ENCODE results near the gene ITFG2.

Gene ITFG2

DNA sequence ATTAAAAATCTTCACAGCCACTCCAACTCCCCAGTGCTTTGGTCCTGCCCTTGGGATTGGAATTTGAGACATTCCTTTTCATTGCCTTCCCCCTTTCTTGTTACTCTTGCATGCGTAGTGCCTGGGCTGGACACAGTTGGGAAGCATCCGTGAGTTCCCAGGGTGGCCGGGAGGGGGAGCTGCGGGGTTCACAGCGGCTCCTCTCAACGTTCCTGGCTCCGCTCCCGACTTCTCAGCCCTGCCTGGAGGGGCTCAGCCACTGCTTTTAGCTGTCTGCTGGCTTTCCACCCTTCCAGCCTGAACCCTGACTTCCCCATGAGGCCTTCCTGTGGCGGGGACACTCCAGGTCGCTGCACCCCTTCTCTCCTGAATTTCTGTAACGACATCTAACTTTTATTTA is 41.2 kb downstream of the ITFG2 start:
- peak; percentile 93 for TF ChIP-seq CTCF (IDR thresholded peaks at IDR 0.05)

DNA sequence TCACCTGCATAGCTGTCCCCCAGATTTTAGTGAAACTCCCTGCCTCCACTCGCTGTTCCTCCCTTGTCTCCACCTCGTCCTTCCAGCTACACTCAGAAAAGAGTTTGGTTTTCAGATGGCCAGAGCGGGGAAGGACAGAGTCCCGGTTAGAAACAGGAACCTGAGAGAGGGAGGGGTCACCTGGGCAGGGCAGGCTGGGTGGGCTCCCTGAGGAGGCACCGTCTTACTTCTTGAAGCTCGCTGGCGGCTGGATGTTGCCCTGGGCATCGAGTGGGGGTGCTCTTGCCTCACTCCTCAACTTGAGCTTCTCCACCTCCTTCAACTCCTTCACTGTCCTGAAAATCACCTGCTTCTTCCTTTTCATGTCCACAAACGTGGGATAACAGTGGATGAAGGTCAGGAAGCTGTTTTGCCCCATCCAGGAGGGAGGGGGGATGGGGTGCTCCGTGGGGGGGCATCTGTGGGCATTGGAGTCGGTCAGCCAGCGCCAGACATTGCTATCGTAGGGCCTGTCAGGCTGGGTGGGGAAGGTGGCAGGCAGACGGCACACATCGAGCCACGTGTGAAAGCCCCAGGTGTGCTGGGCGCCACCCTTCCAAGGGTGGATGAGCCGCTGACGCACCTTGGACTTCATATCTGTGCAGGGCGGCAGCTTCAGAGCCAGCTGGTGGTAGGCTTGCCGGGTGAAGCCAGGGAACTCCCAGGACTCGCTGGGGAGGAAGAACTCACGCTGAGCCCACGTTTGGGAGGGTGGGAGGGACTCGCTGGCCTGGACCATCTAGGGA is 42.4 kb downstream of the ITFG2 start:
- TF ChIP-seq CTCF (IDR thresholded peaks at IDR 0.05), result no peak

GRCh38 chr12:2855546-2855945 is 43.1 kb downstream of the ITFG2 start:
- TF ChIP-seq CTCF (IDR thresholded peaks at IDR 0.05), result no peak

DNA sequence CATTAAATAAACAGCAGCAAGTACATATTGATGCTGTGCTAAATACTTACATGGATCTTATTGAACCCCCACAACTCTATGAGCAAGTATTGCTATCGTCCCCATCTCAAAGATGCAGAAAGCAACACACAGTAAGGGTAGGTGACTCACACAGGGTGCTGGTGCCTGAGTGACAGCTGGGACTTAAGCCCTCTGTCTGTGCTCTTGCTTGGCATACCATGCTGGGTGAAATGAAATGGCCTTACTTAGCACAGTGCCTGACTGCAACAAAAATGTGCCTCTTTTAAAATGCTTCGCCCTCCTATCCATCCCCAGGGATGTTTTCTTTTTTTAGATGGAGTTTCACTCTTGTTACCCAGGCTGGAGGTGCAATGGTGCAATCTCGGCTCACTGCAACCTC is 43.6 kb downstream of the ITFG2 start:
- TF ChIP-seq CTCF (IDR thresholded peaks at IDR 0.05), result no peak

GRCh38 chr12:2857021-2857431 is 44.6 kb downstream of the ITFG2 start, which contains the start of gene TEX52:
TSS of gene TEX52 (minus strand) at chr12:2857039. CDS start at chr12:2857026, 13 bp downstream.
- TF ChIP-seq CTCF (IDR thresholded peaks at IDR 0.05), result no peak

DNA sequence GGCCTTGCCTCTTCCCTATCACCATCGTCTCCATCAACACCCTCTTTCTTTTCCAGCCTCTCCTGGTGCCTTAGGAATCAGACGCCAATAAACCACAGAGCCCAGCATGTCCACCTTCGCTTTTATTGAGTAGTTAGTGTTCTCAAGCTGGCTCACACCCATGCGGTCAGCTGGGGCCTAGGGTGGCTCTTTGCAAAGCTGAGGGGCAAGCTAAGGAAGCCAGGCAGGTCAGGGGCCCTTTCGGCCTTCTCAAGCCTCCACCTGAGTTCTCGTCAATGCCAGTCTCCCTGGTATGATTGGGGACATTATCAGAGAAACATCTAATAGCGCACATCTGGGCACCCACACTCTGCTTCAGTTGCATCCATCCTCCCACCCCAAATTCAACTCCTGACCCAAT is 45.1 kb downstream of the ITFG2 start:
- no peak for TF ChIP-seq CTCF (IDR thresholded peaks at IDR 0.05)

DNA sequence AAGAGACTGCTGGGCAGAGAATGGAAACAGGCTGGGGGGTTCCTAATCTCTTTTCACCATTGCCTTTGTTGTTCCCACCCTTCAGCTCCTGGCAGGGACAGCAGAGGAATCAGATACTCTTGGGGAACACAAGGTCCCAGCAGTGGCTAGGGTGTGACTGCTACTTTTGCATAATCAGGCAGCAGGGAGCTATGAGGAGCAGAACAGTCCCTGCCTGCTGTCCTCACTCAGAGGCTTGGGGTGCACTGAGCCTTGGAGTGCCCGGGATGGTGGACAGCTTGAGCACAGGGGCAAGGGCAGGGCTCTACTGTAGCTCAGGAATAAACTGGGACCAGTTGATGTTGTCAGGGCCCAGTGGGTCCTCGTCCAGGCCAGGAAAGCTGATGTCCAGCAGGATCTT is 45.9 kb downstream of the ITFG2 start:
- TF ChIP-seq CTCF (IDR thresholded peaks at IDR 0.05), result no peak
